Activated CD4-positive, alpha-beta T cell treated with anti-CD3 and anti-CD28 coated beads, Interleukin-2, amount 50 U/mL, for 24 hours (primary cell): ENCODE measurements around the gene CASP5.
"Not testable (repeated sequence)": the region's sequence is repeated elsewhere in the genome, so short reads cannot be mapped to it uniquely, and the experiment has no call there.

Source experiments
- DNase-seq, 2 donors: peaks; one replicate each; pipeline ENCODE4 v3.0.0-alpha.2; 2020; ENCODE audit warnings: low read depth in 1 of 2, low spot score in 1 of 2

CASP5 gene

GRCh38 chr11:105023003-105023402 lies at the start of gene CASP5:
Gene CASP5 (minus strand): TSS chr11:105023168. CDS start chr11:105023136, 32 bp downstream.
- DNase-seq = no peak

GRCh38 chr11:105072080-105072479 lies 49.1 kb upstream of the CASP5 start:
- not testable (repeated sequence) for DNase-seq

DNA sequence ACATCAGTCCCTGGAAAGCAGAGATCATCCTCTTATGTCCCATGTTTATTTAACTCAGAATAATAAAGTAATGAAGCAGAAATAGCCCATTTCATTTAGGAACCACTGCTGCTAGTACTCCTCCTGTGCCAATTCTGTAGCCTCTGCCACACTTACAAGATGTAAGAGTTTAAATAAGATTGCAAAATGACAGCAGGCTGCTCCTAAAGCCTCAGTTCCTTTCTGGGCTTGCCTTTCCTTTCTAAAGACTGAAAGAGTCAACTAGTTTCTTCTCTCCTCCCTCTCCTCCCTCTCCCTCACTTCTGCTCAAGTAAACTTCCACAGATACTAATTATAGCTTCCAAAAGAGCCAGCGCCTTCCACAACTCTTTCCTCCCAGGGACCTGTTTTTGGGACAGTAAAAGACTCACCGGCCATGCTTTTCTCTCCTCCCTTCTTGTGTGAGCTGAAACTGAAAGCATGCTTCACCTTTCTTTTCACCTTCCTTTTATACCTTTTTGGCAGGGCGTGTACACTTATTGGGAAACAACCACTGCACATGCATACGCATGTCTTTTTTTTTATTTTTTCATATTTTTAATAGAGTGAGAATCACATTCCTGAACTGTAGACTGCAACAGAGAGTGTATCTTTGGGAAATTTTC lies 48.2 kb upstream of the CASP5 start:
- DNase-seq = peak in 1 of 2 donors; percentile 18

- DNase-seq = no peak
Observed at GRCh38 chr11:105070306-105070705, 47.3 kb upstream of the CASP5 start.

- not testable (repeated sequence) for DNase-seq
Observed at GRCh38 chr11:105069749-105070148, 46.8 kb upstream of the CASP5 start.

DNA sequence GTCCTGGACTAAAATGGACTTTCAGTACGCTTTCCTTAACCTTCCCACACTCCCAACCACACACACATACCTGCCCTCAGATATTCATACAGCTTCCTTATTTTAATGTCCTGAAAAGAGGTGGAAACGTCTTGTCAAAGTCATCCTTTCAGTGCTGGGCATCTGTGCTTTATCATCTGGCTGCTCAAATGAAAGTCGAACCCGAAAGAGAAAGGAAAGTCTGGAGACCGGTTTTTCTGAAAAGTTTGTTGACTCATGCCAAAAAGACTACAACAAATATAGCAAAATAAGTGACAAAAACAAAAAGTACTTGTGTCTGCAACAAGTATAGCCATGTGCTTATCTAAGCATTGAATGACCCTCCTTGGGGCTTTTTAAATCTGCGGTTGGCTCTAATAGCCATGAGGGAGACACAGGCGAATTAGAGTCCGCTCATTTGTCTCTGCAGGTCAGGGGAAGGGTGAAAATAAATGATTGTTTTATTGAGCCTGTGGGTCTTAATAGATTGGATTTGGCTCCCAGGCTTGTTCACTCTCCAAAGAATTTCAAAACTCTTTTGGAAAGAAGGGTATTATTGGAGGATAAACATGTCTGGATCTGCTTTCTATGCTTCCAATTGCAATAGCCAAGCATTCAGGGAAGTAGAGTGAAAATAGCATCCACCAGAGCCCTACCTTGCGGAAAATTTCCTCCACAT lies 40.4 kb upstream of the CASP5 start:
- not testable (repeated sequence) for DNase-seq

DNA sequence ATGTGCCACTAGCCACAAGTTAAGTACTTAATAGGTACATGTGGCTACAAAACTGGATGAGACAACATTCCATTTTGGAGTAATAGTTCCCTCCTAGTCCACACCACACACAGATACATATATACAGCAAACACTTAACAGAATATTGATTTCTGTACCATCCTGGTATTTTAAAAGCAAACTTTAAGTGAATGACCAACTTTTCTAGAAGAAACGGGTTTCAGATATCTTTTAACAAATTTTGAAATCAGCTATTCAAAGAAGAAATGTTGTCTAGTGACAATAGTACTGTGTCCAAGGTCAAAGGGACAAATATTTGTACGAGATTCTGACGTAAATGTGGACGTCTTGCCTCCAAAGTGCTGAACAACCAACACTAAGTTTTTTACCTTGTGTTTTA lies 34.5 kb upstream of the CASP5 start:
- no peak for DNase-seq

GRCh38 chr11:105056446-105056845 lies 33.5 kb upstream of the CASP5 start:
- no peak for DNase-seq

DNA sequence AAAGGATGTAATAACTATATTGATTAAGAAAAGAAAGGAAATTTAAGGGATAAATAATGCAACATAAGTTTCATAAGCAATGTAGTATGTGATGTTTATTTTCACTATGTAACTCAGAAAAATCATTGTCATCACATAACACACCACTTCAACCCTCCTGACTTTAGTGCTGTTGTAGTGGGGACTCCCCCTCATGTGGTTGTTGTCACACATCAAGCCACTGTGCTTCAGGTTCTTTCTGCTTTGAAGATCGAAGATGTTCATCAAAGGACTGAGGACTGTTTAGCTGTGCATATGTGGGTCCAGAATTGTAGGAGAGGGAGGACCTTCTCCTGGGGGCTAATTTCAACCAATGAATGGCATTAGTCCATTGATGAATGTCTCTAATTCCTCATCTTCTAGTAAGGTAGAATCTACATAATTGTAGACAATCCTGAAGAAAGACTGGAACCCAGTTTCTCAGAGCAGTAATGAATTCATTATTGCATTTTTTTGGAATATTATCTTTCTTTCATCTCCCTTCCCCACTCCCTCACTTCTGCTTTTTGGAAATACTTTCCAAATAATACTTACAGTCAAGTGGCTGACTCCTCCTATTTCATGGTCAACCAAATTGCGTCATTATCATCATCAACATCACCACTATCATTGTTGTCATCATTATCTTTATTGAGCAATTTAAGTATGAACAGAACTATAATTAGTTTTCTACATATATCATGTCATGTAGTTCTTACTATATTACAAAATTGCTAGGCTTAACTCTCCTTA lies 31.9 kb upstream of the CASP5 start:
- no peak for DNase-seq

GRCh38 chr11:105052487-105052886 lies 29.5 kb upstream of the CASP5 start:
- no peak for DNase-seq

DNA sequence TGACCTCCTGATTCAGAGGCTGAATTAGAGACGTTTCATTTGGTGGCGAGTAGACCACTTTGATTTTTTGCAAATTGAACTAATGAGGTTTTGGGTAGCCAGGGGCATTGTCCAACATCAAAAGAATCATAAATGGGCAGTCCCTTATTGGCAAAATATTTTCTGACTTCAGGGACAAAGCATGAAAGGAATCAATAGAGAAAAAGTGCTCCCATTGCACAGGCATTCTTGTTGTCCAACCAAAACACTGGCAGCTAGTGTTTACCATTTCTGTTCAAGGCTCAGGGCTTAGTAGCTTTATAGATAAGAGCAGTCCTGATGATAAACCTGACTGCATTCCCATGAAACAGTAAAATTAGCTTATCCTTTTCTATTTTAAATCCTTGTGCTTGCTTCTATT lies 28.6 kb upstream of the CASP5 start:
- no peak for DNase-seq

GRCh38 chr11:105049481-105049880 lies 26.5 kb upstream of the CASP5 start:
- DNase-seq = no peak

- DNase-seq = no peak
Observed at GRCh38 chr11:105046898-105047579, 24.1 kb upstream of the CASP5 start.

- DNase-seq = no peak
Observed at GRCh38 chr11:105045676-105046296, 22.8 kb upstream of the CASP5 start.

DNA sequence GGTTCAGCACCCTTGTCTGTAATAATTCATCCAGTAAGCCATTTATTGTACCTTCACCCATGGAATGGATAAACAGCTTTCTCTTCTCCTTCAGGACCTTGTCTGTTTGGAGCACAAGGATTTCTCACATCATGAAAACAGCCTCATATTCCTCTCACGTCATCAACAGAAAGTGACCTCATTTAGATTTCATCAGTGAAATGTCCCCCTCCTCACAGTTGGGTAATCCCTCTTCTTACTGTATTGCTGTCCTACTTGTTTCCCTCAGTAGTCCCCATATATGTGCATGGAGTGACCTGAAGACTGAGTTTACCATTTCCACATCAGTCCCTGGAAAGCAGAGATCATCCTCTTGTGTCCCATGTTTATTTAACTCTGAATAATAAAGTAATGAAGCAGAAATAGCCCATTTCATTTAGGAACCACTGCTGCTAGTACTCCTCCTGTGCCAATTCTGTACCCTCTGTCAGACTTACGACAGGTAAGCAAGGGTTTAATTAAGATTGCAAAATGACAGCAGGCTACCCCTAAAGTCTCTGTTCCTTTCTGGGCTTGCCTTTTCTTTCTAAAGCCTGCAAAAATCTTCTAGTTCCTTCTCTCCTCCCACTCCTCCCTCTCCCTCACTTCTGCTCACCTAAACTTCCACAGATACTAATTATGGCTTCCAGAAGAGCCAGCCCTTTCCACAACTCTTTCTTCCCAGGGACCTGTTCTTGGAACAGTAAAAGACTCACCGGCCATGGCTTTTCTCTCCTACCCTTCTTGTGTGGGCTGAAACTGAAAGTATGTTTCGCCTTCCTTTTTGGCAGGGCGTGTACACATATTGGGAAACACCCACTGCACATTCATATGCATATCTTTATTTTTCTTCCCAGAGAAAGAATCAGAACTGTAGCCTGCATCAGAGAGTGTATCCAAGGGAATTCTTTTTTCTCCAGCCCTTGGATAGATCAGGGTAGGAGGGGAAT lies 21.9 kb upstream of the CASP5 start, which contains the start of gene CARD16:
TSS of gene CARD16 (minus strand) at position 779 of the 968 bp plus-strand sequence. CDS start at position 741, 38 bp downstream.
- DNase-seq = peak in 1 of 2 donors; percentile 37

DNA sequence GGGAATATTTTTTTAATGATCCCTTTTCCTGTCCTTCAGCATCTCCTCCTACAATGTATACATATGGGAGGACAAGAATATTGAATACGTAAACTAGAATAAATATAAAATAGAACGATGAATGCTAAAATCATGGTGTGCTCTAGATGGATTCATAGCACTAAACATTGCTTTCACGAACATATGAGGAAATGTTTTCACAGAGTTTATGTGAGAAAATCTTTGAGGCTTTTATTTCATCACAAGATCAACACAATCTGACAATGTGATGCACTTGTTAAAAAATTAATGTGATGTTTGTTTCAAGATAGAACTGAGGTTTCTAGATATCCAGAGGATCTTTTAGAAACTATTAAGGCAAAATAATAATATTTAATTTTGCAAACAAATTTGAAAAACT lies 19.2 kb upstream of the CASP5 start:
- no peak for DNase-seq

GRCh38 chr11:105040703-105041102 lies 17.7 kb upstream of the CASP5 start:
- no peak for DNase-seq

DNA sequence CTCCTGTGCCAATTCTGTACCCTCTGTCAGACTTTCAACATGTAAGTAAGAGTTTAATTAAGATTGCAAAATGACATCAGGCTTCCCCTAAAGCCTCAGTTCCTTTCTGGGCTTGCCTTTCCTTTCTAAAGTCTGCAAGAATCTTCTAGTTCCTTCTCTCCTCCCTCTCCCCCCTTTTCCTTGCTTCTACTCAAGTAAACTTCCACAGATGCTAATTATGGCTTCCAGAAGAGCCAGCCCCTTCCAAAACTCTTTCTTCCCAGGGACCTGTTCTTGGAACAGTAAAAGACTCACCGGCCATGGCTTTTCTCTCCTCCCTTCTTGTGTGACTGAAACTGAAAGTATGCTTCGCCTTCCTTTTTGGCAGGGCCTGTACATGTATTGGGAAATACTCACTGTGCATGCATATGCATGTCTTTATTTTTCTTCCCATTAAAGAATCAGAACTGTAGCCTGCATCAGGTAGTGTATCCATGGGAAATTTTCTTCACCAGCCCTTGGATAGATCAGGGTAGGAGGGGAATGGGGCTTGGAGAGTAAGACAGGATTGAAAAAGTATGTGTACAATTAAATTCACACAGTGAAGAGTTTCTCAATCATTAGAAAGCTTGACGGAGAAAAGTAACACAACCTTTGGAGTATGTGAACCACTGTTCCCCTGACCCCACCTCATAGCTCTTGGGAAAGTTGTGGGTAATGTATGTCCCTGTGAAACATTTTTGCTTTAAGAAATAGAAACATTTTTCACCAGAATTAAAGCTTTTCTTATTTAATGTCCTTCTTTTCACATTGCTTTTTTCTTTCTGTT lies 12.0 kb upstream of the CASP5 start, which contains the start of gene CASP1:
TSS of gene CASP1 (minus strand) at position 332 of the 808 bp plus-strand sequence. CDS start at position 301, 31 bp downstream.
- peak in 1 of 2 donors; percentile 32 for DNase-seq

DNA sequence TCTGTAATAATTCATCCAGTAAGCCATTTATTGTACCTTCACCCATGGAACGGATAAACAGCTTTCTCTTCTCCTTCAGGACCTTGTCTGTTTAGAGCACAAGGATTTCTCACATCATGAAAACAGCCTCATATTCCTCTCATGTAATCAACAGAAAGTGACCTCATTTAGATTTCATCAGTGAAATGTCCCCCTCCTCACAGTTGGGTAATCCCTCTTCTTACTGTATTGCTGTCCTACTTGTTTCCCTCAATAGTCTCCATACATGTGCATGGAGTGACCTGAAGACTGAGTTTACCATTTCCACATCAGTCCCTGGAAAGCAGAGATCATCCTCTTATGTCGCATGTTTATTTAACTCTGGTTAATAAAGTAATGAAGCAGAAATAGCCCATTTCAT lies 11.4 kb upstream of the CASP5 start:
- DNase-seq = not testable (repeated sequence)
